HEK293T (cell line): ENCODE measurements around the gene KCNMA1.

Source experiments
- CTCF ChIA-PET: fragments of 350-600 bp; formaldehyde crosslinking; extraction: SDS; loops from one replicate; lab custom pipeline; 2021; ENCODE audit warnings: antibody characterized with exemption, inconsistent platforms; lab: Yijun Ruan, JAX
- POLR2A ChIA-PET: fragments of 350-600 bp; formaldehyde crosslinking; extraction: SDS; loops from one replicate; lab custom pipeline; 2020; ENCODE audit warnings: antibody characterized with exemption, inconsistent platforms; lab: Yijun Ruan, JAX
- DNase-seq: peaks from one replicate; pipeline ENCODE4 v3.0.0; 2012; ENCODE audit warnings: mixed read lengths; ENCODE audit errors: extremely low spot score
- ARNT ChIP-seq: fragments of 450-650 bp; IDR thresholded peaks from 2 replicates; pipeline ENCODE4 v1.6.1; 2017; ENCODE audit warnings: mild to moderate bottlenecking
- BHLHE40 ChIP-seq: fragments of 450-650 bp; IDR thresholded peaks from 2 replicates; pipeline ENCODE4 v1.6.1; 2016; ENCODE audit warnings: mild to moderate bottlenecking, moderate library complexity, borderline replicate concordance
- CTBP1 ChIP-seq: fragments of 450-650 bp; IDR thresholded peaks from 2 replicates; pipeline ENCODE4 v1.6.1; 2016; ENCODE audit warnings: borderline replicate concordance
- ELF4 ChIP-seq: fragments of 450-650 bp; IDR thresholded peaks from 2 replicates; pipeline ENCODE4 v1.6.1; 2017; ENCODE audit warnings: antibody characterized with exemption
- FOXA1 ChIP-seq: fragments of 450-650 bp; IDR thresholded peaks from 2 replicates; pipeline ENCODE4 v1.6.1; 2016; ENCODE audit warnings: mild to moderate bottlenecking
- FOXK2 ChIP-seq: fragments of 450-650 bp; IDR thresholded peaks from 2 replicates; pipeline ENCODE4 v1.6.1; 2016; ENCODE audit warnings: mild to moderate bottlenecking
- FOXM1 ChIP-seq: fragments of 450-650 bp; IDR thresholded peaks from 2 replicates; pipeline ENCODE4 v1.6.1; 2017; ENCODE audit warnings: mild to moderate bottlenecking, borderline replicate concordance
- HDGF ChIP-seq: fragments of 450-650 bp; IDR thresholded peaks from 2 replicates; pipeline ENCODE4 v1.6.1; 2017; ENCODE audit warnings: antibody characterized with exemption, borderline replicate concordance
- L3MBTL2 ChIP-seq: fragments of 450-650 bp; conservative IDR thresholded peaks from 2 replicates; pipeline ENCODE4 v1.6.1; 2016; ENCODE audit warnings: mild to moderate bottlenecking
- LEF1 ChIP-seq: fragments of 450-650 bp; IDR thresholded peaks from 2 replicates; pipeline ENCODE4 v1.6.1; 2017; ENCODE audit warnings: mild to moderate bottlenecking, borderline replicate concordance
- NFRKB ChIP-seq: fragments of 450-650 bp; IDR thresholded peaks from 2 replicates; pipeline ENCODE4 v1.6.1; 2016; ENCODE audit warnings: mild to moderate bottlenecking, moderate library complexity
- SP1 ChIP-seq: fragments of 450-650 bp; IDR thresholded peaks from 2 replicates; pipeline ENCODE4 v1.6.1; 2017
- SUZ12 ChIP-seq: fragments of 450-650 bp; IDR thresholded peaks from 2 replicates; pipeline ENCODE4 v1.6.1; 2016; ENCODE audit warnings: mild to moderate bottlenecking
- TARDBP ChIP-seq: fragments of 450-650 bp; IDR thresholded peaks from 2 replicates; pipeline ENCODE4 v1.6.1; 2016
- ZNF384 ChIP-seq: fragments of 450-650 bp; IDR thresholded peaks from 2 replicates; pipeline ENCODE4 v1.6.1; 2016
- TF ChIP-seq, protein P1 (sequence below): fragments of 450-650 bp; IDR thresholded peaks from 2 replicates; pipeline ENCODE4 v1.6.1; 2016

The KCNMA1 gene

DNA sequence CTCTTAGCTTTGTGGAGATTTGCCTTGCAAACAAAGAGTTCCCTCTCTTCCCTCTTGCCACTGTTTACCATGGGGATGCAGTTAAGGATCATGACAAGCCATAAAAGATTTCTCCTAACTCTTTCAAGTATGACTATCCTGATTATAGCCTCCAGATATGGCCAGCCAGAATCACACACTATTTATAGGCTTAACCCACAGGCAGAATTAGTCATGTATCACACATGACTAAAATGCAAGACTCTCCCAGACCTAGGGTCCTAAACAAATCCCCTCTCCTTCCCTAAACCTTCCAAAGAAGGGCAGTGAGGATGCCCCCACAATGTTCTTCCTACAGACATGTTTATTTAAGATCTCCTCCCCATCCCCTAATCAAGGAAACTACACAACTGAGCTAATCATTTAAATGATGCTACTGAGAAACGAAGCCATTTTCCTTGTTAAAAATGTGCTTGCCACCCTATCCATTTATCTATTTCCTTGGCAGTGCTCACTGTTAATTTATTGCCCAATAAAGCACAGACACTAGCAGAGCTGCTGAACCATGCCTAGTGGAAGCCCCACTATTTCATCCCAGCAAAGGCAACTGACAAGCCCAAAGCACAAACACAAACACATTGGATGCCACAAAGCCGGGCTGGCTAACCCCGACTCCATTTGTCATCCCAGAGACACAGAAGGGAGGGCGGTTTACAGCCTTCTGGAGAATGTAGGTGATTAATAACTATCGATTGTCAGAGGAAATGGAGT, 363.4 kb downstream of the KCNMA1 start:
- DNase-seq: no peak
- ChIA-PET CTCF (interaction anchor here (0.6 kb wide), 1 partner anchor 23 kb away, joined by 3 read pairs; no protein-coding TSS in a partner anchor), POLR2A (interaction anchor here (1.7 kb wide), 1 partner anchor 17 kb away, joined by 3 read pairs; no protein-coding TSS in a partner anchor)
- TF ChIP-seq, protein P1, sequence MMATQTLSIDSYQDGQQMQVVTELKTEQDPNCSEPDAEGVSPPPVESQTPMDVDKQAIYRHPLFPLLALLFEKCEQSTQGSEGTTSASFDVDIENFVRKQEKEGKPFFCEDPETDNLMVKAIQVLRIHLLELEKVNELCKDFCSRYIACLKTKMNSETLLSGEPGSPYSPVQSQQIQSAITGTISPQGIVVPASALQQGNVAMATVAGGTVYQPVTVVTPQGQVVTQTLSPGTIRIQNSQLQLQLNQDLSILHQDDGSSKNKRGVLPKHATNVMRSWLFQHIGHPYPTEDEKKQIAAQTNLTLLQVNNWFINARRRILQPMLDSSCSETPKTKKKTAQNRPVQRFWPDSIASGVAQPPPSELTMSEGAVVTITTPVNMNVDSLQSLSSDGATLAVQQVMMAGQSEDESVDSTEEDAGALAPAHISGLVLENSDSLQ: peak; percentile 62
- no peak for TF ChIP-seq LEF1

DNA sequence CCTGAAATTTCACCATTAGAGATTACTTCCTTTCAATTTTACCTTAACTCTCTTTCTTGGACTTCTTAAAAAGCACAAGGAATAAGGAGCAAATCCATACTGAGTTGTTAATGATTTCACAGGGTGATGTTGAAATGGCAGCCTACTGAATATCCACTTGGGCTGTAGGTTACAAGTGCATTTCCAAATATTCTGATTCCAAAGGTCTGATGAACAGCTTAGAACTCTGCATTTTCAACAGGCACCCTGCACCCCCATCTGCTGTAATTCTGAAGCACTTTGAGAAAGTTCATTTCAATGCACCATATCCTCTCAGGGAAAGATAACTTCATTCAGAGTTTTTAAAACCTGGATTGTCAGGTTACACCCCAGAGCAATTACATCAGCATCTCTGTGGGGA, 368.4 kb downstream of the KCNMA1 start:
- ChIA-PET CTCF (no interaction called here), POLR2A (no interaction called here)
- TF ChIP-seq ZNF384: no peak
- TF ChIP-seq FOXM1: no peak
- no peak for TF ChIP-seq SUZ12
- TF ChIP-seq, protein P1: no peak
- TF ChIP-seq LEF1: no peak
- no peak for TF ChIP-seq FOXK2
- no peak for TF ChIP-seq HDGF
- no peak for TF ChIP-seq TARDBP
- TF ChIP-seq NFRKB: no peak
- no peak for TF ChIP-seq ARNT
- TF ChIP-seq FOXA1: no peak
- TF ChIP-seq L3MBTL2: no peak
- no peak for TF ChIP-seq SP1
- TF ChIP-seq ELF4: no peak
- no peak for TF ChIP-seq BHLHE40
- no peak for TF ChIP-seq CTBP1
- no peak for DNase-seq

DNA sequence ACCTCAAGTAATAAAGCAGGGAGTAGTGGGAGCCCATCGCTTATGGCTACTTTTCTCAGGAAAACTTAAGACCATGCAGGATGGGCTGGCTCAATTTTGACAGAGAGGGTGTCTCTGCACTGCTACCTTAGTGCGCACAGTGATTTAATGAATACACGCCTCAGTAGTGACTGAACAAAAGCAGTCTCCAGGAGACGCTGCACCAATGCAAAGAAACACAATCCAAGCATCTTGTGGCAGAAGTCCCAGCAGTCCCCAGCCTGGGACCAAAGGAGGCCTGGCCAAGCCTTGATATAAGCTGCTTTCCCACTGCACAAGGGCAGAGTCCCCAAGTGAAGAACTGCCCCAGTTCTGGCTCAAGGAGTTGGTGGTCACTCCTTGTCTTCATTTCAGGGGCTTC, 368.9 kb downstream of the KCNMA1 start:
- no peak for TF ChIP-seq ZNF384
- no peak for TF ChIP-seq BHLHE40
- TF ChIP-seq FOXA1: no peak
- TF ChIP-seq SUZ12: no peak
- no peak for TF ChIP-seq NFRKB
- no peak for TF ChIP-seq CTBP1
- no peak for TF ChIP-seq L3MBTL2
- TF ChIP-seq TARDBP: no peak
- no peak for TF ChIP-seq ELF4
- TF ChIP-seq, protein P1: no peak
- TF ChIP-seq FOXM1: no peak
- no peak for TF ChIP-seq LEF1
- TF ChIP-seq FOXK2: no peak
- no peak for TF ChIP-seq HDGF
- TF ChIP-seq ARNT: no peak
- no peak for TF ChIP-seq SP1
- CTCF ChIA-PET: no interaction called here
- POLR2A ChIA-PET: no interaction called here
- no peak for DNase-seq

DNA sequence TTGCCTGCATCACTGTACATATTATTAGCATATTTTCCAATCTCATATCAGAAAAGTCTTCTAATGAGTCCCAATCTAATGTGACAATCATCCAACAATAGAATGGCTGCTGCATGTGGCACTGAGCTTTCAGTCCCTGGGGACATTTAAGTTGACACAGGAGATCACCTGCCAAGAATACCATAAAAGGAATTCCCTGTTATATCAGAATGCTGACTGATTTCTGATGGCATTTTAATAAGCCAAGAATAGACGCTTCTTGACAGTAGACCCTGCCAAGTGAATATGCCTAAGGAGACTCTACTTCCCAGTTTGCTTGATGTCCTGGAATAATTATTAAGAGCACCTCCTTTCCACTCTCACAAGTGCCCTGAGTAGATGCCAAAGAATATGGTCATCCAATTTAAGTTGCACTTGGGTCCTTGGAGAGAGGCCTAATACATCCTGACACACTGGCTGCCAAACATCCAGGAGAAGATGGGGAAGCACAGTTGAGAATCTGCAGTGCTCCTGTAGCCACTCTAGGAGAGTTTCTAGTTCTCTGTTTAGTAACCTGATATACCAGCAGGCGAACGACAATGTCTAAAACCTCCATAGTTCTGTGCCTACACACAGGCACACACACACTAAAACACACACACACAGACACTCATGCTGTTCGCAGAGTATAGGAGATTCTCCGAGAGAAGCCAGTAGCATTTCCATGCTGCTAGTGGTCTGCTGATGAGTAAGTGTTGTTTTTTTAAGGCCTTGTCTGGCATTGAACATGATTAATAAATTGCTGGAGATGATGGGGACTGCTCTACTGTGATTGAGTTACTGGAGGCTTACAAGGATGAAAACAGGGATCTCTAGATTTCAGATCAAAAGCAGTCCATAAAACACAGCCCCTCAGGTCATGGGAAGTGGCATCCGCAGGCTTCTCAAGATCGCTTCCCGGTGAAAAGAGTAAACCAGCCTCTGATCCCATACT, 369.6 kb downstream of the KCNMA1 start:
- no peak for DNase-seq
- no peak for TF ChIP-seq BHLHE40
- no peak for TF ChIP-seq ZNF384
- TF ChIP-seq, protein P1: no peak
- TF ChIP-seq FOXM1: no peak
- no peak for TF ChIP-seq FOXK2
- TF ChIP-seq CTBP1: no peak
- no peak for TF ChIP-seq ELF4
- TF ChIP-seq TARDBP: no peak
- TF ChIP-seq ARNT: no peak
- no peak for TF ChIP-seq NFRKB
- TF ChIP-seq LEF1: no peak
- TF ChIP-seq SP1: no peak
- no peak for TF ChIP-seq SUZ12
- ChIA-PET CTCF (no interaction called here), POLR2A (no interaction called here)

DNA sequence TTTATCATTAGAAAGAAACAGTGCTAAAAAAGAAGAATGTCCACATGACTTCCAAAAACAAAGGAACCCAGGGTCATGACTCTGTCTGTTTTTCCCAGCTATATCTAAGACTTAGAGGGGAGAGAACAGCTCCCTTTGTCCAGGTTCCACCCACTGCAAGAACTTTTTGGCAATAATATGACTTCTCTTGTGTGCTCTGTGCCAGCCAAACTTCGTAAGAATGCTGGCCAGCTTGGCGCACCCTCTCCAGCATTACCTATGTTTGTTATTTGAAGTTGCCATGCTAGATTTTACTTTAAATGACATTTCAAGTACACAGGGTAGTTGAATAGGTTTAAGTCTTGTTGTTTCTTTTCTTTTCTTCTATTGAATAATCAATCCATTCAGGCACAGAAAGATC, 371.4 kb downstream of the KCNMA1 start:
- TF ChIP-seq ARNT (no peak), ELF4 (no peak), NFRKB (no peak), SP1 (no peak), FOXA1 (no peak), ZNF384 (no peak), CTBP1 (no peak), BHLHE40 (no peak)
- TF ChIP-seq, protein P1: no peak
- POLR2A ChIA-PET: no interaction called here
- no peak for DNase-seq
- CTCF ChIA-PET: no interaction called here
